Tongue (tissue), 2 donors: ENCODE results near the gene PDZD2. TPM values are rescaled to one million over a fixed set of nuclear protein-coding genes. Genes with fewer than 3 reads are reported as not detected.

Source experiments
- DNase-seq: peaks from one replicate; pipeline ENCODE4 v3.0.0-alpha.2; 2015
- total RNA-seq: library from RNA; depleted of rRNA; stranded (reverse); fragments of >200 nt; gene quantifications from one replicate; pipeline ENCODE4 v1.2.3, GENCODE V29; 2014

The PDZD2 gene
- total RNA-seq, 1 donor from 2014 or later, result 28.6 TPM

DNA sequence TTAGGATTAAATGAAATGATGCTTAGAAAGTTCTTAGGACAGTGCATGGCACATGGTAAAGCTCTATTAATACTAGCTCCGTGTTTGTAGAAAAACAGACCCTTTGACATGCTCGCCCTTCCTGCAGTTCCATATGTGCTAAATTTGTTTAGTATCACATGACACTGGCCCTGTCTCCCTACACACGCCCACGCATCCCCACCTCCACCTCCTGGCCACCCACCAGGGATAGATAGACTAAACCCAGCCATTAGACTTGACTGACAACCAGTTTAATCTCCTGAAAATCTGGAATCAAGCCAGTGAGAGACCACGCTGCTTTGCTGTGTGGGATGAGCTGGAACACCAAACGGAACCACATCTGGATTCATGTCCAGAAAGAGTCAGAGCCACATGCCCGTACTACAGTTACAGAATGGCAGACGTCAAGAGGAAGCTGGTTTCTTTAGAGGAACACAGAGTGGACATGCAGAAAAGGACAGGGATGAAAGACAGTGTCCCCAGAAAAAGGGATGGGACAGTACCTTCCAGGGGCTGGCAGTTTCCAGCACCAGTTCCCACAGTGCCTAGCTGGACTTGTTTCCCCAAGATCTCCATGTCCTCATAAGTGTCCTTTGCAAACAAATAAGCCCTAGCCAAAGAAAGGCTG is 186.1 kb downstream of the PDZD2 start:
- DNase-seq, result no peak

DNA sequence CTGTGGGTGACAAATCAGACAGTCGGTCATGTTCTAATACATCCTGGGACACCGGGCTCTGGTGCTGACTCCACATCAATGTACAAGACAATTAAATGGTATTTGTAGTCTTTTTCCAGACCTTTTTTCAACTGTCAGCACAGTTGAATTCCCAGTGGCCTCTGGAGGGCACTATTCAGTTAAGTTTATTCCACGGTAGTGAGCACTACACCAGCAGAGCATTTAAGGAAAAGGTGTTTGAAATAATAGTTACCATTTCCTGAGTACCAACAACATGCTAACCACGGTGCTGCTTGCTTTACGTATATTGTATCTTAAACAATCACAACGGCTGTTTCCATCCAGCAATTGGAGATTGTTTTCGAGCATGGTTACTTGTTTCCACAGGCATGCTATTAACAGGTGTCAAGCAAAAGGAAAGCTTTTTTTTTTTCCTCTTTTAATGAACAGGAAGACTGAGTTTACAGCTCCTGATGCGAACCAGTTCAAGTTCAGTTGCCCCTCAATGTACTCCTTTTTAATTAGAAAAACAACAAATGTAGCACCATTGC is 186.7 kb downstream of the PDZD2 start:
- peak; percentile 85 for DNase-seq

DNA sequence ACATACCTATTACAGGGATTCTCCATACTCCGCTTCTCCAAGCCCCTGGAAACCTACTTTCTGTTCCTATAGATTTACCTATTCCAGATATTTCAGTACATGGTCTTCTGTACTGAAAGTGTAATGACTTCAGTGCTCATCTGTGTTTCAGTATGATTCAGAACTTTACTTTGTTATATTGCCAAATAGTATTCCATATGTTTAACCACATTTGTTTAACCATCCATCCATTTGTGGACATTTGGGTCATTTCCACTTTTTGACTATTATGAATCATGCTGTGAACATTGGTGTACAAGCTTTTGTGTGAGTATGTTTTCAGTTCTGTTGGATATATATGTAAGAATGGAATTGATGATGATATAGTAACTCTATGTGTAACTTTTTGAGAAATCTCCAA is 188.9 kb downstream of the PDZD2 start:
- DNase-seq, result no peak

DNA sequence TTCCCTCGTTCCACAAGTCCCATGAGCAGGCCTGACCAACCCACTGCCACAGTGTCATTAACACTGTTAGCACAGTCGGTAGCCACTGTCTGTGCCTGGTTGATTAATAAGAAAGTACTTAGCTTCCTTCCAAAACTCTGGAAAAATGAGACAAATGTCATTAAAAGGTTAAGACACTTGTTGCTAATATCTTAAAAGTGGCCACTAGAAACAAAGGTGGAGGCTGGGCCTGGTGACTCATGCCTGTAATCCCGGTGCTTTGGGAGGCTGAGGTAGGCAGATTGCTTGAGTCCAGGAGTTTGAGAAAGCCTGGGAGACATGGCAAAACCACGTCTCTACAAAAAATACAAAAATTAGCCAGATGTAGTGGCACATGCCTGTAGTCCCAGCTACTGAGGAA is 194.0 kb downstream of the PDZD2 start:
- no peak for DNase-seq

DNA sequence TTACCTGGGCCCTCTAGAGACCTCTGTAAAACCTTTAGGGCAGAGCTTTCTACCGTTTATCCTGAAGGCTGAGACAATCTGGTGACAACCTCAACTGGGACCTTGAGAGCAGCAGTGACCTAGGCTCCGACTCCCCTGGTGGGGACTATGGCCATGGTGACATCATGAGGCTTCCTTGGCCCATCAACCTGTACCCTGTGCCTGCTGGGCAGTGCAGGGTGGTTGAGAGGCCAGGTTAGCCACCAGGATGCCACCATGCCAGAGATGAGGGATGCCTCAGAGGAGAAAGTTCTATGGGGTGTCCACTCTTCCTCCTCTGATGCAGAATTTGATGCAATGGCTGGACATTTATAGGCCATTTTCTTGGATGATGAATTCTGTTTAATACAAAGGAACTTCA is 194.8 kb downstream of the PDZD2 start:
- no peak for DNase-seq

DNA sequence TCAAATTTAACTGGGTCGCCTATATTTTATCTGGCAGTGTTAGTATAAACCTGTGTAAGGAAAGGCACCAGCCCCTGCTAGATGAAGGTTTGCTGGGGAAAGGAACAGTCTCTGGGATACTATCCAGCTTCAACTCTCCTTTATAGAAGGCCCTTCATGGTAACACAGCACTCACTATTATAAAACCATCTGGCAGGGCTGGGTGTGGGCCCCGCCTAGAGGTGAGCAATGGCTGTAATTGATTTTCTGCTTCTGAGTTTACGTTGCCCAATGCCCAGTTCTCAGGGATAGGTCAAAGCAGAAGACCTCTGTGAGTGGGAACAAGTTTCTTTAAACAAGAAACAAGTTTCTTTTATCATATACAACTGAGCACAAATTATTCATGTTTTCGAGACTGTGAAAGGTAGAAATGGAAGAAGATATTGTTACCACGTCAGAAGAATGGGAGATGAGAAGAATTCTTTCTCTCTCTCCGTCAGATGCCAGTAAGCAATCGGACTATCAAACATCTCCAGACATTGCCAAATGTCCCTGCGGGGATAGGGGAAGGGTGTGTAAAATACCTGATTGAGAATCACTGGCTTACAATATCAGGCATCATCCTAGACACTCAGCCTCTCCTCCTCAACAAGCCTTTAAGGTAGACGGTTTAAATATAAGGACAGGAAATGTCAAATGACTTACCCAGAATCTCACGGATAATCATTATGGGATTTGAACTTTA is 205.9 kb downstream of the PDZD2 start:
- peak; percentile 16 for DNase-seq

DNA sequence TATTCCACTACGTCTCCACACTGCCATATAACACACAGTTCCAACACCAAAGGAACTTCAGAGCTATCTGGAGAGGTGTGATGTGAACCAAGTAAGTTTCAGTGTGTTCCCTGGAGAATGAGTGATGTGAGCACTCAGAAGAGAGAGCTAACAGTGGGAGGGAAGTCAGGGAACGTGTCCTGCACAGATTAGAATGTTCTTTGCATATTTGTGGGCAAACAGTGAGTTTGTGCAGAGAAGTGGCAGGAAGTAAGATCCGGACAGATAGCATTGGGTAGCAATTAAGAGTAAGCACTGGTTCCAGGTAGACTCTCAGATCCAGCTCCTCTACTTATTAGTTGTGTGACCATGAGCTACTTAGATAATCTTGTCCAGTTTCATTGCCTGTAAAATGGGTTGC is 206.4 kb downstream of the PDZD2 start:
- no peak for DNase-seq

DNA sequence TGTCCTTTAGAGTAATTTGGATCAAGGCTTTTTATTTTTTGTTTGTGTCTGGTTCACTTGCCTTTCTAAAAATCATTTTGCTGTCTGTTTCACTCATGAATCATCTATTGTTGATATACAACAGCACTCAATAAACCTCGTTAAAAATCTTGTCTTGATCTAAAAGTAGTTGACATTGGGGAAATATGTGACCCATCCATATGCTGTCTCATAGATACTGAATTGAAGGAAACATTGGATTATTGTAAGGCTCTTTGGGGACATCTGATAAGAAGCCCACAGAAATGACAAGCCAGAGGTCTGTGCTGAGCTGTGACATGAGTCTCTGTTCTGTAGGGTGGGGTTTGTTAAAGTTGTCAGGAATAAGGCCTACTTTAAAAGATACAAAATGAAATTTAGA is 208.0 kb downstream of the PDZD2 start:
- DNase-seq, result no peak

DNA sequence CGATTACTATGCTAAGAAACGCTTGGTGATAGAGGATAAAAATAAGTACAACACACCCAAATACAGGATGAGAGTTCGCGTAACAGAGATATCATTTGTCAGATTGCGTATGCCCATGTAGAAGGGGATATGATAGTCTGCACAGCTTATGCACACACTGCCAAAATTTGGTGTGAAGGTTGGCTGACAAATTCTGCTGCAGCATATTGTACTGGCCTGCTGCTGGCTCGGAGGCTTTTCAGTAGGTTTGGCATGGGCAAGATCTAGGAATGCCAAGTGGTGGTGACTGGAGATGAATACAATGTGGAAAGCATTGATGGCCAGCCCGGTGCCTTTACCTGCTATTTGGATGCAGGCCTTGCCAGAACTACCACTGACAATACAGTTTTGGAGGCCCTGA is 208.4 kb downstream of the PDZD2 start:
- peak; percentile 36 for DNase-seq

DNA sequence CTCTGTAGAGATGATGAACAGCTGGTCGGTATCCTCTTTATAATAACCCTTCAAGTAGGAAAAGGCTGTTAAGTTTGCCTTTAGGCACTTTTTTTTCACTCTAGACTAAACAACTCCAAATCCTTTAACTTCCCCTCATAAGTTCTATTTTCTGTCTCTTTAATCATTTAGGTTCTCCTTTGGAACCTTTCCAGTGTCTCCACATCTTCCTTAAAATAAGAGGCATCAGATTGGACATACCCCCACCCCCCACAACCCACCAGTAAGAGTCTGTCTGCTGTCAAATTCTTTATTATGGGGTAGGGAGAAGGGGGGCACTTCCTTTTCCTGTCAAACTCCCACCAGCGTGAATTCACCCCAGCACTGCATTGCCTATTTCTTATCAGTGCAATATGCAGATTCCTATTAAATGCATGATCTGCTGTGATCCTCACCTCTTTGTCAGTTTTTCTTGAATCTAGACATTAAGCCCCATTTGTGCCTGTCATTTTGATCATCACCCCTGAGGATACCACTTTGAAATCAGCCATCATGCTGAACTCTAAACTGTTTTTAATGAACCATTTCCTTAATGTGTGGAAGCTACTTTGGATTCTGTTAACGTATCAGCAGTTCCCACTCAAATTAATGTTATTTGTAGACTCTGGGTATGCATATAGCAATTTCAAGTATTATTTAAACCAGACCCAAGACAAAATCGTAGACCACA is 212.2 kb downstream of the PDZD2 start:
- DNase-seq, result no peak

DNA sequence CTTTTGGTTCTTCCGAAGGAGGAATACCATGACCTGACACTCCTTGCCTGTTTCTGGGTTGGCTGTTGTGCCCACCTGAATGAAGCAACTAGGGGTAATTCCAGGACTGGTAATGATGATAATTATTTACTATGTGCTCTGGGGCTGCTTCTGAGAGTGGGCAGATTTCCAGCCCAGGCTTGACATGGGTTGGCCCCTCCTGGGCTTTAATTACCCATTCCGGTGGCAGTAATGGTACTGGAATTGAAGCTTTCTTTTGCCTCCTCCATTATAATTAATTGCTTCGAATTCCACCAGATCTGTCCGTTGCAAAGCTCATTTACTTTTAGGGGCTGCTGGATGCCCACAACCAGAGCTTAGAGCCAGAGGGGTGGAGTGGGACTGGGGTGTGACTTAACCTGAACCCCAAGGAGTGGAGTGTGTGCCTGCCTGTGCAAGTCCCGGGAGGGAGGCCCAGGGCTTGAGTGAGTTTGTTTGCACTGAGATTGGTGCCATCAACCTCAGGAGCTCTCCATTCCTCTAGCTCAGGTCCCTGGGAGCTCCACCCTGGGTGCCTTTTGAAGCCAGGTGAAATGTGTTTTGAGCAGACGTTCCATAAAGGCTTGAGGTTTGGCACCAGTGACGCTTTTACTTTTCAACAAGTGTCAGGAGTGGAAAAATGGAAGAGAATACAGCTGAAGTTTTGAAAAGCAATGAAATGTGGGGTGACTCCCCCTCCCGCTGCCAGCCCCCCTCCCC is 214.6 kb downstream of the PDZD2 start:
- DNase-seq, result peak; percentile 55

DNA sequence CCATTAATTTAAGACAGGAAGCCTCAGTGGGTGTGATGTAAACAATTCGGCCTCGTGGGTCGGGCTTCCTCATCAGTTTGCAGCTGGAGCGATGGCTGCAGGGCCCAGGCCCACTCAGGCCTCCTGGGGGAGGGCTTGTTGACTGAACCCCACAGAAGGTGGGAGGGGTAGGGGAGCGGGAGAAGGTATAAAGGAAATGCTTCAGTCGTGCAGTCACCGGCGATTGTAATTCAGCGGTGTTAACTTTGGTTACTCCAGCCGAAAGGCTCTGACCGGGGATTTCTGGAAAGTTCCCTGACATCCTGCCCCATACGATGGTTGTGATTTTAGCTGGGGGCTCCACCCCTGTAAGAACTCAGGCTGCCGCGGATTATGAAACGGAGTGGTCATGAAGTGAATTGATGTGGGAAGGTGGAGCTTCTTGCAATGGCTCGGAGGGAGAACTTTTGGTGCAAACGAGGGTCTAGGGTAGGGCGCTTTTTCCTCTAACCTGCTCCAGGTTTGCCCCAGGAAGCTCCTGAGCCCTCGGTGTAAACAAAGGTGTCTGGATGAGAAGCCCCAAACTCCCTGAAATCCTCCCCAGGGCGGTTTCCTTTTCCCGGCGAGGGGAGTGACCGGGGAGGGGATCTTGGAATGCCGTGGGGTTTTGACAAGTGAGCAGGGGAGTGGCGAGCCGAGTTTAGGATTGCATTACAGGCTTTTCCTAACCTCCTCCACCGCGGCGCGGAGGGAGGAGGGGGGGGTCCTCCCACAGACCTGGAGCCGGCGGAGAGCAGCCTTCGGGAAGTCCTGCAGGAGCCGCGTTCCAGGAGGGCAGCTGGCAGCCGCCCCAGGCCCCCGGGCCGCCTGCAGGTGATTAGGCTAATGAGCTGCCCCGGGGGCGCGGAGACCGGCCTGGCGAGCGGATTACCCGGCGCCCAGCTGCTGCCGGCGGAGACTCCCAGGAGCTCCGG is 215.5 kb downstream of the PDZD2 start:
- DNase-seq, result peak; percentile 76

DNA sequence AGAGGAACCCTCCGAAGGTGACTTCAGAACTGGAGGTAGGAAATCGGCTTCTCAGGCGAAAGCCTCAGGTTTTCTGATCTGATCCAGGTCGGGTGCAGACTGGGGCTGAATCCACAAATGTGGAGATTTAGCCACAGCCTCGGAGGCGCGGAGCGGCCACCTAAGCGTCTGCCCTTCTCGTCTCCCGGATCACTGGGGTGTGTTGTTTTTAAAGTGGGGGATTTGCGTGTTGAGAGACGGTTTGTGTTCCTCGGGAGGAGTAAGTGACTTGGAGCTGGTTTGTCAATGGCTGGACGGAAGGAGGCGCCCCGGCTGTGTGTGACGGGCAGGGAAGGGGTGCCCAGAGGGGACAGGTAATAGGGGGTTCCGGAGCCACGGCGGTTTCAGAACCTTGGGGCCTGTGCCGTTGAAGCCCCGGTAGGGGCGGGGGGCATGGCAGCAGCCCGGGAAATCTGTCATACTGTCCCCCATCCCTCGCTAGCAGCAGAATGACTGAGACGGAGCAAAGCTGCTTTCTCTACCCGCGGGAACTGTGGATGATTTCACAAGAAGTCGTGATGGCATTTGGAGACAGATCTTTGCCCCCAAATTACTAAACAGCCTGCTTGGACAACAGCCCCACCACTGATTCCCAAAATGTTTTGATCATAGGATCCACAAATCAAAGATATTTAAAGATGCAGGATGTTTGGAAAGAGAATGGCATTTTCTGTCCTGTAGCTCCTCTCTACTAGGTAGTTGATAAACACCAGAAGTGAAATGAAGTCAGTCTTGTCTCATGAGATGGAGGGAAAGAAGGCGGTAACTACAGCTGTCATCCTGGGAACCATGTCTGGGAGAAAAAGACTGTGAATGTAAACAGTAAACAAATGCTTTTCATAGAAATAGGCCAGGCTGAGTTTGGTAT is 216.5 kb downstream of the PDZD2 start:
- DNase-seq, result peak; percentile 67

DNA sequence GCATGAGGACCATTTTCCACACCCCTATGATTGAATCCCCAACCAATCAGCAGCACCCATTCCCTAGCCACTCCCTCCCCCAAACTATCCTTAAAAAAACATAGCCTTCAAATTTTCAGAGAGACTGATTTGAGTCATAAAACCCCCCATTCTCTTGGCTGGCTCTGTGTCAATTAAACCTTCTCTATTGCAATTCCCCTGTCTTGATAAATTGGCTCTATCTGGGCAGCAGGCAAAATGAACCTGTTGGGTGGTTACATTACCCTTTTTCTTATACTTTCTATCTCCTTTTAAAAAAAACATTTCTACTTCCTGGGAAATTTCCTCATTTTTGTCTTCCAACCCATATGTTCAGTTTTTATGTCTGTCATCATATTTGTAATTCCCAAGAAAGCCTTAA is 220.2 kb downstream of the PDZD2 start:
- DNase-seq, result no peak

DNA sequence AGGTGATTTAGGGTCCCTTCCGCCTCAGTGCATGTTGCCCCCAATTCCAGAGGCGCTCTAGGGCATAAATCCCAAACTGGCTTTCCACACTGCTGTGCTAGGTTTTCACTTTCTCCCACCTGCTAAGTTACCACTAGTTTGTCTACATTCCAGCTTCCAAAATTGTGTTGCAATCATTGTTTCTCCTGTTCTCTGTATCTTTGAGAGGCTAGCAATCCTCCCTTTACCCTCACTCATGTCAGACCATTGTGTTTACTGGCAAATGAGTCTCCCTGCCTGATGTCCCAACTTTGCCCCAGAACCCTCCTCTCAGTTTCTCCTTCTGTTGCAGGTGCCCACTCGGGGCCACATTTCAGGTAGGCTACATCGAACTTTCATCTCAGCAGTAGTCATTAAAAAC is 221.3 kb downstream of the PDZD2 start:
- no peak for DNase-seq

DNA sequence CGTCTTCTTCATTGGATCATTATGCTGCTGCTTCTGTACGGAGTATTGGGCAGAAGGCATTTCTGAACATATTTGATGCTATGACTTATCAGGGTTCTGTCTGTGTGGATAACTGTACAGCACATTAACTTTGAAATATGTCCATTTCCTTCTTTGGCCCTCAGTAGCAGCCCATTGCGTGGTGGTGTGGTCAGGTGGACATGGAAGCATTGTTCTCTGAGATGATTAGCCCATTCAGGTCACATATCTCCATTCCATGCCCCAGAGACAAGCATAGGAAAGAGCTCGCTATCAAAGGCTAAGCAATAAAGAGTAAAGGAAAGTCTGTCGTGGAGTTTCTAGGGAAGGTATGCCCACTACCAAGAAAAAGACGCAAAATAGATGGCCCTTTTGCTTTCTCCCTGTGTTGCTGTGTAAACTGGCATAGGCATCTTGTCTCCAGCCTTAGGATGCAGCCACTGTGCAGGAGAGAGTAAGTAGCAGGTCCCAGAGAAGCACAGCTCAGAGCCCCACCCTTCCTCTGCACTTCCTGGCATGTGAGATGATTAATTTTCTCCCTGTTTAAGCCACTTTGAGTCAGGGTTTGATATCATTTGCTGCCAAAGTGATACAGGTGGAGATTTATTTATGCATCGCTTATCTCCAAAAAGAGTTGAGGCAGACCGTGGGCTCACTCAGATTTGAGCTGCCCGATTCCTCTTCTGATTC is 221.9 kb downstream of the PDZD2 start:
- DNase-seq, result no peak

DNA sequence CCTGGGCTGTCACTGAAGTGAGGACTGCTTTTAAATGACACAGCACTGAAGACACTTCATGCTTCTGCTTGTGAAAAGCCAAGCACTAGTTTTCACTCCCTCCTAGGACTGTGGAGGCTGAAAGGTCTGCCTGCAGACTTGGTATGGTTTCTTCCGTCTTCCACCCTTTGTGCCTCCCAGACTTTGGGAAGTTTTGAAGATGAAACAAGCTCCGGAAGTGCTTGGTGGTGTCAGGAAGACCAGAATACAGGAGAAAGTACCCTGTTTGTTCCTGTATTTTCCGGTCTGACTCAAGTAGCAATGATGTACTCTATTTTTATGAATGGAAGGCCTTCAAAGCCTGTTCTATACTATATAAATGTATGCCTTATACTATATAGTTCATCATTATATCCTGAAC is 222.7 kb downstream of the PDZD2 start:
- DNase-seq, result no peak

DNA sequence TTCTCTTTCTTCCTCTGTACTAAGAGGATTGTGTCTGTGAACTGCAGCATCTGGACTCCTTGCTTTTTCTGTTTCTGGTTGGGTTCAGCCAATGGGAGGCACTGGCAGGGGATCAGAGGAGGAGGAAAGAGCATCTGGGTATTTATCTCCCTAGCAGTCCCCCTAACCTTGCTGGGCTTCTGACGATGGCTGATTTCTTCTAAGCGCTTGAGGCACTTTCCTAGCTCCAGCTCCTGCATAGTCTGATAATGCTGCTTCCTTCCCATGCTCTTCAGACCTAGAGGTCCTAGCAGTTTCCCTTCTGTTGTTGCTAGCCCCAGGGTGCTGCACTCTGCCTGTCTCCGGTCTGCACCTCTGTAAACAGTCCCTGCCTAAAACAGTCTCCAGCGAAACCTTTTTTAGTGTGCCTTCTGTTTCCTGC is 225.1 kb downstream of the PDZD2 start:
- DNase-seq, result no peak

DNA sequence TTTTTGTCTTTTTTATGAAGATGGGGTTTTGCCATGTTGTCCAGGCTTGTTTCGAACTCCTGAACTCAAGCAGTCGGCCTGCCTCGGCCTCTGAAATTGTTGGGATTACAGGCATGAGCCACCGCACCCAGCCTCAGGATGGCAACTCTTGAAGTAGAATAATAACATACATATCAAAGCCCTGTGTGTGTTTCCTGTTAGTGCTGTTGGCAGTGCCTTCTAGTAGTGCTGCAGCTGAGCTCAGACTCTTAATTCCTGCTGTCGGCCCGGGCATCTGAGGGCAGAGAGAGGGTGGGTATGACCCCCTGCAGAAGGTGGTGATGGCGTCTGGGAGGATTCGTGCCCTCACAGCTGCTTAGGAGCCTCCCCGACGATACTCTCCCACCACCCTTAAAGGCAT is 227.2 kb downstream of the PDZD2 start:
- DNase-seq, result no peak

DNA sequence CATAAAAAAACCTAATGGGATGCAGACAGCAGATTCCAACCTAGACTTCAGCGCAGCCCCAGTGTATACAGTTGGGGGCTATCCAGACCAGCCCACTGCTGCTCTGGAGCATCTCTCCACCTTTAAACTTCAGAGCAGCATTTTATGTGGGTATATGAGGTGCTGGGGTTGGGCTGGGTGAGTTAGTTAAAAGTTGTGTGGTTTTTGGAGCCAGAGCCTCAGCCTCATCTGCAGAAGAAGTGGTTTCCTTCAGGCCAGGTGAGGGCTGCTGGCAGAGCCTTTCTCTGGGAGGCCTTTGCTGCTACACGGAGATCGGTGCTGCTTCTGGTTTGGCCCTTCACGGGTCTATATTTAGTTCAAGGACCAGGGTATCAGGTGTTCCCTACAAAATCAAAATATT is 228.3 kb downstream of the PDZD2 start:
- no peak for DNase-seq
